C4-2B (cell line): ENCODE measurements around the gene PLCH2.

ENCODE experiments used
- ZFX ChIP-seq: fragments of 450-650 bp; IDR thresholded peaks from 2 replicates; pipeline ENCODE4 v1.6.1; 2017
- TF ChIP-seq, protein P1 (sequence below): fragments of 450-650 bp; conservative IDR thresholded peaks from 2 replicates; pipeline ENCODE4 v1.5.1; 2017; ENCODE audit warnings: mild to moderate bottlenecking

DNA sequence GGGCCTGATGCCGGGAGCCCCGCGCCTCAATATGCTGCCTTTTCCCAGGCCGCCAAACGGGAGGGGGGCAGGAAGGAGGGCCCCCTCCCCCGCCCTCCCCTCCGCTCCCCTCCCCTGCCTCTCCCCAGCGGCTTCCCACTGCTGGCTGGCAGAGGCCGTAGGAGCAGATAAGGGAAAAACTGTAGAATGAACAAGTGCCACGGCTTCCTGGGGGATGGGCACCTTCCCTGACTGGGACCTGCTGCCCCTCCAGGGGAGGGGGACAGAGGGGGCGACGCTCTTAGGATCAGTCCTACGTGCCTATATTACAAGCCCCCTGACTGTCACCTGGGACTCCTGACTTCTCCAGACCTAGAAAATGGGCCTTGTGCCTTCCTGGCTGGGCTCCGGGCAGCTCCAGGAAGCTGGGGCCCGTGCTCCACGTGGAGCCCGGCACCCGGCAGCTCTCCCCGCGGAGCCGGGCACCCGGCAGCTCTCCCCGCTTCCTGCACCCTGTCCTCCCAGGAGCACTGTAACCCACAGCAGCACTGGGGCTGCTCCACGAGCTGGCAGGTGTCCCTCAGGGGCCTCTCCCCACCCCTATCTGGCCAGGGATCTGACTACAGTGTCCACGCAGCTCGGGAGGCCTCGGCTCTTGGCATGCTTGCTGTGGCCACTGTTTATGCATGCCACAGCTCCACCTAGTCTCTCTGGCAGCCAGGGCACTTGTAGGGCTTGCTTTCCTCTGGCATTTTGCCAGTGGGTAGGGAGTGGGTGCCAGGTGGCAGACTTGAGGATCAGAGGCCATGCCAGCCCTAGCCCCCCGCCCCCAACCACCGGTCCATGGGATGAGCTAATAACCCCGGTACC is 54.6 kb downstream of the PLCH2 start:
- TF ChIP-seq, protein P1, sequence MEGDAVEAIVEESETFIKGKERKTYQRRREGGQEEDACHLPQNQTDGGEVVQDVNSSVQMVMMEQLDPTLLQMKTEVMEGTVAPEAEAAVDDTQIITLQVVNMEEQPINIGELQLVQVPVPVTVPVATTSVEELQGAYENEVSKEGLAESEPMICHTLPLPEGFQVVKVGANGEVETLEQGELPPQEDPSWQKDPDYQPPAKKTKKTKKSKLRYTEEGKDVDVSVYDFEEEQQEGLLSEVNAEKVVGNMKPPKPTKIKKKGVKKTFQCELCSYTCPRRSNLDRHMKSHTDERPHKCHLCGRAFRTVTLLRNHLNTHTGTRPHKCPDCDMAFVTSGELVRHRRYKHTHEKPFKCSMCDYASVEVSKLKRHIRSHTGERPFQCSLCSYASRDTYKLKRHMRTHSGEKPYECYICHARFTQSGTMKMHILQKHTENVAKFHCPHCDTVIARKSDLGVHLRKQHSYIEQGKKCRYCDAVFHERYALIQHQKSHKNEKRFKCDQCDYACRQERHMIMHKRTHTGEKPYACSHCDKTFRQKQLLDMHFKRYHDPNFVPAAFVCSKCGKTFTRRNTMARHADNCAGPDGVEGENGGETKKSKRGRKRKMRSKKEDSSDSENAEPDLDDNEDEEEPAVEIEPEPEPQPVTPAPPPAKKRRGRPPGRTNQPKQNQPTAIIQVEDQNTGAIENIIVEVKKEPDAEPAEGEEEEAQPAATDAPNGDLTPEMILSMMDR = no peak
- TF ChIP-seq ZFX = peak; percentile 63; the same call in 1 of the 2 replicates
